ENCODE measurements around the gene SOAT2.
"Not testable (repeated sequence)": the region's sequence is repeated elsewhere in the genome, so short reads cannot be mapped to it uniquely, and the experiment has no call there.

The SOAT2 gene

GRCh38 chr12:53107122-53107521, 3.8 kb downstream of the SOAT2 start:
- DNase-seq, result no peak

DNA sequence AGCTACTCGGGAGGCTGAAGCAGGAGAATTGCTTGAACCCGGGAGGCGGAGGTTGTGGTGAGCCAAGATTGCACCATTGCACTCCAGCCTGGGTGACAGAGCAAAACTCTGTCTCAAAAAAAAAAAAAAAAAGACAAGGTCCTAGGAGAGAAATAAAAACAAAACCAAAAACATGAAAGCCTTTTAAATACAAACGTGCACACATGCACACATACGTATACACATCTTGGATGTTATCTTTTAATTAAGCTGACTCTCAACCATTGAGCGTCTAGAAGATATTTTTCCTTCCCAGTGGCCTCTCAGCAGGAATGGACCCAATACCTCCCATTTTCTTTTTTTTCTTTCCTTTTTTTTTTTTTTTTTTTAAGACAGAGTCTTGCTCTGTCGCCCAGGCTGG, 9.1 kb downstream of the SOAT2 start:
- DNase-seq, result not testable (repeated sequence)

- DNase-seq, result no peak
These were observed 9.9 kb downstream of the SOAT2 start for GRCh38 chr12:53113136-53113705.

GRCh38 chr12:53113951-53114350, 10.7 kb downstream of the SOAT2 start:
- DNase-seq, result no peak

- no peak for DNase-seq
These were observed 12.0 kb downstream of the SOAT2 start for GRCh38 chr12:53115112-53115890.

DNA sequence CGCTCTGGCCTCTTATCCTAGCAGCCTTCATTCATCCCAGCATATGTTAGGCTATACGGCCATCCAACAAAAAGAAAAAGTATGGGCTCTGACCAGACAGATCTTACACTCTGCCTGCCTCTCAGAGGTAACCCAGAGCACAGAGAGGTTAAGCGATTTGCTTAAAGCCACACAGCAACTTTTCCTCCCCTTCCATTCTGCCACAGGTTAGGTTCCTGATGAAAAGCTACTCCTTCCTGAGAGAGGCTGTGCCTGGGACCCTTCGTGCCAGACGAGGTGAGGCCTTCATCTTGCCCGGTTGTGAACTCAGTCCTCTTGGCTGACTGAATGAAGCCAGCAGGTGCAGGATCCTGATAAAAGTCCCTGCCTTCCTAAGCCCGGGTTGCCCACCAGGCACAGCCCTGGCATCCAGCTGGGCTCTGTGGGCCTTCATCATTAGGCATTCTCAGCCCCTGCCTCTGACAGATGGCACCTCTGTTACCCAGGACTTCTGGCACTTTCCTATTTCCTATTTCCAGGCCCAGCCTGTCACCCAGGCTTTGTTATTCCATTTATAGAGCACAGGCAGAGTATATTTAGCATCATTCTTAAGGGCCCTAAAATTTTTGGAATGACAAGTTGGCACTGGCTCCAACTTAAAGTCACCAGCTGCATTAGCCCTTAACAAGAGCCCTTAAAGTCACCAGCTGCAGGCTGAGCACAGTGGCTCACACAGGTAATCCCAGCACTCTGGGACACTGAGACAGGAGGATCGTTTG, 12.8 kb downstream of the SOAT2 start:
- DNase-seq, result no peak

DNA sequence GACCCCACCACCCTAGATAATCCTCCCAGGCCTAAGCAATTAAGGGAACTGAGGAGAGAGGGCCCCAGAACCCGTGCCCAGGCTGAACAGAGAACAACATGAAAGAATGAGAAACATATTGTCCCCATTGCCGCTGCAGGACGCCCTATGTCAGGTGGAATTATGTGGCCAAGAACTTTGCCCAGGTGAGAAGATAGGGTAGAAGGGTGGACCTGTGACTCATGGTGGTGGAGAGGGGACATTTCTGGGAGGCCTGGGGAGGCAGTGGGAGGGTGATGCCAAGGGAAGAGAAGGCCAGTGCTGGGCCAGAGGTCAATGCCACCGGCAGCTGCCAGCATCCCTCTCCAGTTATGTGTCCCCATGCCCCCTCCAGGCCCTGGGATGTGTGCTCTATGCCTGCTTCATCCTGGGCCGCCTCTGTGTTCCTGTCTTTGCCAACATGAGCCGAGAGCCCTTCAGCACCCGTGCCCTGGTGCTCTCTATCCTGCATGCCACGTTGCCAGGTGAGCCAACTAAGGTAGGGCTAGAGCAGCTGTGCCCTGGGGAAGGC, 15.5 kb downstream of the SOAT2 start:
- DNase-seq, result no peak

- DNase-seq, result no peak
These were observed 17.6 kb downstream of the SOAT2 start for GRCh38 chr12:53120685-53121525.

- DNase-seq, result no peak
These were observed 19.7 kb downstream of the SOAT2 start for GRCh38 chr12:53122961-53123468.

GRCh38 chr12:53123578-53124351, 20.5 kb downstream of the SOAT2 start:
- no peak for DNase-seq

GRCh38 chr12:53124352-53124723, 21.1 kb downstream of the SOAT2 start:
- no peak for DNase-seq

- no peak for DNase-seq
These were observed 23.9 kb downstream of the SOAT2 start for GRCh38 chr12:53127169-53127568.

DNA sequence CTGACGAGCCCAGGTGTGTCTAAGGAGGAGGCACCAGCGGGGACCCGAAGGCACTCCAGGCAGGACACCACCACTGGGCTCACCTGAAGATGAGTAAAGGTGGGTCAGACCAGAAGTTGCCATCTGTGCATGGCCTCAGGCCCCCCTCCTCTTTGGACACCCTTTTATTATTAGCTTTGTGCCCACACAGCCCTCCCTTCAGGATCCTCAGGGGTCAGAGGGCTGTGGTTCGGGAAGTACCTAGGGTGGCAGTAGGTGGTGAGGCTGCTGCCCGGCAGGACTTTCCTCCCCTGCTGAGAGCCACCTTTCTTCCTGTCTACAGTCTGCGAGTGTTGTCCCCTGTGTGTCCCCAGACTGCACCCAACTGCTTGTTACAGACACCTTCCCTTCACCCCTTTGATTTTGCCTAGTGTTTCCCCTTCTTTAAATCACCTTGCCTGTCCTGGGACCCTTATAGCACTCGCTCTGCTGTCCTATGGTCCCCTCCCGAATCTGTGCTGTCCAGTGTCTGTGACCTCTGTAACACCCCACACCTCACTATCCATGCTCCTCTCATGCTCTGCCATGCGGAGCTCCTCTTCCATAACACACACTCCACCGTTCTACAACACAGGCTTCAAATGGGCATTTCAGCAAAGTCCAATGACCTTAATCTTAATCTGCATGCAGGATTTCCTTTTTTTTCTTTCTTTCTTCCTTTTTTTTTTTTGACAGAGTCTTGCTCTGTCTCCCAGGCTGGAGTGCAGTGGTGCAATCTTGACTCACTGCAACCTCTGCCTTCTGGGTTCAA, 25.7 kb downstream of the SOAT2 start:
- DNase-seq, result no peak

DNA sequence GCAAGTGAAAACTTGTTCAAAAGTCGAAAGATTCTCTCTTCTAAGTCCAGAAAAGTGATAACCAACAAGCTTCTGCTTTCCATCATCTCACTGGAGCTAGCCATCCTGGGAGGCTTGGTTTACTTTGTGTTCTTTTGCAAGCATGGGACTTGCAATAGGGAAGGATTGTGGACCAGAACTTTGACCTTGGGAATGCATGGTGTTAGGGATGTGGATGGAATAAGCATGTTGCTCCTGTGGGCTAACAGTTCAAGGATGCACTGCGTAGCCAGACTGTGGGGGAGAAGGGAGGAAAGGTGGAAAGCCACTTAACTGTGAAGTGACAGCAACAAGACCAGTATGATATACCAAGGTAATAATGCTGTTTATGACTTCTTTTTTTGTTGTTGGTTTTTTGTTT, 28.6 kb downstream of the SOAT2 start:
- no peak for DNase-seq

GRCh38 chr12:53133722-53134121, 30.4 kb downstream of the SOAT2 start:
- DNase-seq, result no peak

GRCh38 chr12:53143355-53143754, 40.1 kb downstream of the SOAT2 start:
- no peak for DNase-seq

DNA sequence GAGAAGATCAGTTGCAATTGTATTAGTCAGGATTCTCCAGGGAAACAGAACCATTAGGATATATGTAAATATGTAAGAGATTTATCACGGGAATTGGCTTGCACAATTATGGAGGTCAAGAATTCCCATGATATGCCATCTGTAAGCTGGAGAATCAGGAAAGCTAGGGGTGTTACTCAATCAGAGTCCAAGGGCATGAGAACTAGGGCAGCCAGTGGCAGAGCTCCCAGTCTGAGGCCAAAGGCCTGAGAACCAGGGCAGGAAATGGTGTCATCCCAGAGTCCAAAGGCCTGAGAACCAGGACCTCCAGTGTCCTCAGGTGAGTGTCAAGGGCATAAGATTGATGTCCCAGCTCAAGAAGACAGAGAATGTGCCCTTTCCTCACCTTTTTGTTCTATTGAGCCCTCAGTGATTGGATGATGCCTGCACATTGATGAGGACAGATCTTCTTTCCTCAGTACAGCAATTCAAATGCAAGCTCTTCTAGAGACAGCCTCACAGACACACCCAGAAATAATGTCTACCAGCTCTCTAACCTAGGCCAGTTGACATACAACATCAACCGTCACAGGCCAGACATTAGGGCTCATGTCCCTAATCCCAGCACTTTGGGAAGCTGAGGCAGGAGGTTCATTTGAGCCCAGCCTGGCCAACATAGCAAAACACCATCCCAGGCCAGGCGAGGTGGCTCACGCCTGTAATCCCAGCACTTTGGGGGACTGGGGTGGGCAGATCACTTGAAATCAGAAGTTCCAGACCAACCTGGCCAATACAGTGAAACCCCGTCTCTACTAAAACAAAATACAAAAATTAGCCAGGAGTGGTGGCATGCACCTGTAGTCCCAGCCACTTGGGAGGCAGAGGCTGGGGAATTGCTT, 42.3 kb downstream of the SOAT2 start:
- no peak for DNase-seq

DNA sequence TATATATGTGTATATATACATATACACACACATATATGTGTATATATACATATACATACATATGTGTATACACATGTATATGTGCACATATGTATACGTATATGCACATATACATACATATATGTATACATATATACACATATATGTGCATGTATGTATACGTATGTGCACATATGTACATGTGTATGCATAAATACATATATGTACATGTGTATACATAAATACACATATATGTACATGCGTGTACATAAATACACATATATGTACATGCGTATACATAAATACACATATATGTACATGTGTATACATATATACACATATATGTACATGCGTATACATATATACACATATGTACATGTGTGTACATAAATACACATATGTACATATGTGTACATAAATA, 43.9 kb downstream of the SOAT2 start:
- DNase-seq, result no peak

GRCh38 chr12:53147653-53148052, 44.4 kb downstream of the SOAT2 start:
- DNase-seq, result no peak

DNA sequence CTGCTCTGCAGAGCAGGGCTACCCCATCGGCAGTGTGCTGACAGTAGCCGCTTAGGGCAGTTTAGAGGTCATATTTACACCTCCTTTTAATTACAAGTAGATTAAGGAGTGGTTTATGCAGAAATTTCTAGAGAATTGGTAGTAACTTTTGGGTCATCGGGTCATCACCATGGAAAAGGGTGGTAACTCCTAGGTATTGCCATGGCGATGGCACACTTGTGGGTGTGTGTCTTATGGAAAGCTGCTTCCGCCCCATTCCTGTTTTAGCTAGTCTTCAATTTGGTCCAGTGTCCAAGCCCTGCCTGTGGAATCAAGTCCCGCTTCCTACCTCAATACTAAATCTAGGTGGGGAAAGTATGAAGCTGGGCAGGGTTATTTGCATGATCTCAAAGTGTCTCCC, 47.8 kb downstream of the SOAT2 start:
- no peak for DNase-seq

All from NCI-H187 (cell line).